T-cell (primary cell): Measurements from ENCODE around the gene EPHA8. TPM values are rescaled to one million over a fixed set of nuclear protein-coding genes. Genes with fewer than 3 reads are reported as not detected.

ENCODE experiments used
- ATAC-seq, 4 experiments: fragments of 200-7000 bp in 3 of 4; fragments of 150-1000 bp in 1 of 4; cut with Tn5 transposase; replicated peaks in 1 of 4; 1 replicate in 3 of 4; 2 replicates in 1 of 4; pipeline ENCODE4 v1.10.0; 2021; ENCODE audit warnings: moderate library complexity in 3 of 4, mild to moderate bottlenecking in 2 of 4, moderate number of reproducible peaks in 1 of 4
- CTCF ChIA-PET, 2 donors: fragments of 300-600 bp; sonication (Branson Sonifier 250); formaldehyde crosslinking; loops; one replicate each; lab custom pipeline; 2022; ENCODE audit warnings: antibody characterized with exemption in 2 of 2; lab: Charles Lee
- POLR2A ChIA-PET, 2 donors: fragments of 300-600 bp; sonication (Branson Sonifier 250); formaldehyde crosslinking; loops; one replicate each; lab custom pipeline; 2022; ENCODE audit warnings: antibody characterized with exemption in 2 of 2; lab: Charles Lee
- DNase-seq, 35 experiments: peaks; one replicate each; pipeline versions ENCODE4 v3.0.0 to v3.0.0-alpha.2; 2013 to 2023
- H3K27ac ChIP-seq: one replicate; pipeline ENCODE4 v1.5.1; 2013; ENCODE audit warnings: low read length
- H3K27me3 ChIP-seq, 2 experiments: replicated peaks in 1 of 2; 1 replicate in 1 of 2; 2 replicates in 1 of 2; pipeline versions ENCODE4 v1.6.1 to v1.7.0; 2013; ENCODE audit warnings: low read length in 1 of 2, mixed read lengths in 1 of 2; ENCODE audit not compliant: control insufficient read depth in 2 of 2, insufficient read depth in 2 of 2; ENCODE audit errors: extremely low read depth in 1 of 2
- H3K36me3 ChIP-seq, 2 donors: 1 replicate in 1 of 2; 2 replicates in 1 of 2; pipeline versions ENCODE4 v1.6.1 to v1.7.0; 2013; ENCODE audit warnings: low read length in 1 of 2; ENCODE audit not compliant: control insufficient read depth in 2 of 2, insufficient read depth in 1 of 2; ENCODE audit errors: extremely low read depth in 1 of 2
- H3K4me1 ChIP-seq, 2 experiments: 1 replicate in 1 of 2; 2 replicates in 1 of 2; pipeline versions ENCODE4 v1.6.1 to v1.7.0; 2013; ENCODE audit warnings: low read length in 2 of 2, mixed read lengths in 1 of 2; ENCODE audit not compliant: insufficient read depth in 2 of 2, control insufficient read depth in 1 of 2; ENCODE audit errors: extremely low read depth in 1 of 2
- H3K4me3 ChIP-seq, 2 donors: 1 replicate in 1 of 2; 2 replicates in 1 of 2; pipeline versions ENCODE4 v1.5.1 to v1.7.0; 2013; ENCODE audit warnings: mild to moderate bottlenecking in 2 of 2, low read length in 1 of 2, moderate library complexity in 1 of 2; ENCODE audit not compliant: control insufficient read depth in 1 of 2; ENCODE audit errors: extremely low read depth in 1 of 2
- H3K9me3 ChIP-seq: 2 replicates; pipeline ENCODE4 v1.7.0; 2013
- H3K27ac Mint-ChIP-seq, 2 donors: one replicate each; pipeline ENCODE4 v1.8.0; 2020 to 2021; ENCODE audit warnings: mild to moderate bottlenecking in 2 of 2, mixed read lengths in 2 of 2
- H3K27me3 Mint-ChIP-seq, 2 donors: one replicate each; pipeline ENCODE4 v1.8.0; 2021 to 2022; ENCODE audit warnings: mixed read lengths in 2 of 2
- H3K36me3 Mint-ChIP-seq: one replicate; pipeline ENCODE4 v1.8.0; 2021; ENCODE audit warnings: mixed read lengths
- H3K4me1 Mint-ChIP-seq, 3 donors: one replicate each; pipeline ENCODE4 v1.8.0; 2020 to 2022; ENCODE audit warnings: mixed read lengths in 3 of 3, mild to moderate bottlenecking in 1 of 3
- H3K4me3 Mint-ChIP-seq, 3 donors: one replicate each; pipeline ENCODE4 v1.8.0; 2020 to 2022; ENCODE audit warnings: mild to moderate bottlenecking in 3 of 3, mixed read lengths in 3 of 3, moderate library complexity in 3 of 3
- H3K9me3 Mint-ChIP-seq, 3 donors: one replicate each; pipeline ENCODE4 v1.8.0; 2020 to 2022; ENCODE audit warnings: mixed read lengths in 3 of 3
- WGBS: methylation state at CpG from one replicate; pipeline ENCODE4 v1.1.5; 2013; ENCODE audit warnings: missing lambda C conversion rate; ENCODE audit not compliant: insufficient coverage; 5-methylcytosine and 5-hydroxymethylcytosine counted together
- total RNA-seq, 35 experiments: library from RNA in 6 of 35; stranded (reverse) in 6 of 35; fragments of 120-200 nt in 1 of 35; gene quantifications; one replicate each; pipeline versions ENCODE4 v1.2.1 to v1.2.4 and lab custom pipeline; 2013 to 2026

EPHA8 gene
- total RNA-seq, 5 donors from 2014 or later (not counting 1 experiment from before 2014, with no cell fraction given), result 0.09 to 0.15 TPM; not detected in 3

DNA sequence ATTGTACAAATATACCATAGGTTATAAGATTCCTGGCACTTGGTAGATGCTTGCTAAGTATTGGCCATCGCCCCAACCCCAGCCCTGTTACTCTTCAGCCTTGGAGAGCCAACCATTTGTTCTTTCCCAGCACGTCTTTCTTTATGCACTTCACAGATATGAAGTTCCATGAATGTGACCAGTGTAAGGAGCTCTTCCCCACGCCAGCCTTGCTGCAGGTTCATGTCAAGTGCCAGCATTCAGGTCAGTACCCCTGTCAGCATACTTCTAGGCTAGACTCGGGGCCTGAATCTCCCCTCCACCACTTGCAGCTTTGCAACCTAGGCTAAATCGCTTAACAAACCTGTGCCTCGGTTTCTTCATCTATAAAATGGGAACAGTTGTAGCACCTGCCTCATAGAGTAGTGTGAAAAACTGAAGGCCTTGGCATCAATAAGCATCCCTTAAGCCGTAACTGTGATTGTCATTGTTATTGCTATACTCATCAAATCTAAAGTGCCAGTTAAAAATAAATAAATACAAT, 41.0 kb upstream of the EPHA8 start:
- ATAC-seq (no peak), DNase-seq (no peak)
- ChIA-PET CTCF (no interaction called here), POLR2A (no interaction called here)
- Histone ChIP-seq H3K4me1 (no peaks in the 10 kb centered on the region), H3K9me3 (no peaks in the 10 kb centered on the region), H3K4me3 (no peak overlapping the region), H3K27me3 (no peaks in the 10 kb centered on the region), H3K27ac (no peak overlapping the region), H3K36me3 (peaks cover 45 to 93% of the 10 kb centered on the region in 2 donors)
- peaks cover 84% of the 10 kb centered on the region for H3K36me3 Mint-ChIP-seq
- H3K4me1 Mint-ChIP-seq, result no peaks in the 10 kb centered on the region
- H3K4me3 Mint-ChIP-seq, result no peak overlapping the region
- no peaks in the 10 kb centered on the region for H3K27me3 Mint-ChIP-seq
- no peak overlapping the region for H3K27ac Mint-ChIP-seq
- 100% methylated on average over 2 of the region's 7 CpGs for WGBS
- no peaks in the 10 kb centered on the region for H3K9me3 Mint-ChIP-seq

DNA sequence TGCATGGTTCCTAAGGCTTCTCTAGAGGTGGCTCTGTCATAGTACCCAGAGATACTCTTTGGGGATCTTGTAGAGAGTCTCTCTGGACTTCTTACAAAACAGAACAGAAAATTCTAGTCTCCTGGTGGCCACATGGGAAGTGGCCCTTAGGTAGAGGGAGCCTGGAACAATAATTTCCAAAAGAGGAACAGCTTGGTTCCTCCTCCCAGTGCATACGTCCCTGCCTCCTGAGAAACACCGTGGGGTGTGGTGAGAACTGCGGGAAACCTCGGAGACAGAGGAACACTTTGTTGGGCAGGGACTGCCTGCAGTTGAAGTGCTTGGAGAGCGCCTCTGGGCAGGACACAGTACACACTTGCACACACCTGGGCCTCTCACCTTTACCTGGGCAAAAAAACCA, 38.8 kb upstream of the EPHA8 start:
- no peak overlapping the region for H3K4me3 Mint-ChIP-seq
- POLR2A ChIA-PET, result no interaction called here
- no peaks in the 10 kb centered on the region for H3K9me3 Mint-ChIP-seq
- CTCF ChIA-PET, result no interaction called here
- WGBS, result 88% methylated on average over 3 of the region's 5 CpGs
- ATAC-seq (no peak), DNase-seq (no peak)
- Histone ChIP-seq H3K27ac (no peak overlapping the region), H3K27me3 (no peaks in the 10 kb centered on the region), H3K4me3 (no peak overlapping the region), H3K4me1 (no peaks in the 10 kb centered on the region), H3K36me3 (peaks cover 38 to 82% of the 10 kb centered on the region in 2 donors), H3K9me3 (no peaks in the 10 kb centered on the region)
- peaks cover 72% of the 10 kb centered on the region for H3K36me3 Mint-ChIP-seq
- no peak overlapping the region for H3K27ac Mint-ChIP-seq
- H3K27me3 Mint-ChIP-seq, result no peaks in the 10 kb centered on the region
- no peaks in the 10 kb centered on the region for H3K4me1 Mint-ChIP-seq

DNA sequence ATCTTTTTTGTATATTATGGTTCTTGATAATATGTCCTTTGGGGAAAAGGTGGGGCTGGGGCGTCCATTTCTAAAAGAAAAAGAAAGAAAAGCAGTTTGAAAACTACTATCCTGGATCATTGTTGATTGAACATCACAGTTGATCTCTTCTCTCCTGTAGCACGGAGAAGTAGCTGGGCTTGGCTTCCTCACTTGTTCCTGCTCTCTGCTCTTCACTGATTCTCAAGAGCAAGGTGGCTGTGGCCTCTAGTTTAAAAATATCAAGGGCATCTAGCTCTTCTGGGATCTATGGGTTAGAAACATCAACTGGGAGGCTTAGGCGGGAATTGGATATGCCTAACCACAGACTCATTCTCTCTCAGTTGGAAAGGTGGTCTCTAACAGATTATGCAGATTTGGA, 38.1 kb upstream of the EPHA8 start:
- H3K27me3 ChIP-seq, result no peaks in the 10 kb centered on the region
- no peak overlapping the region for H3K27ac ChIP-seq
- no peaks in the 10 kb centered on the region for H3K9me3 ChIP-seq
- no peaks in the 10 kb centered on the region for H3K4me1 Mint-ChIP-seq
- ChIA-PET POLR2A (interaction anchor here in 1 of 2 donors (0.7 kb wide), 1 partner anchor 23 kb away, joined by 3 read pairs; no protein-coding TSS in a partner anchor), CTCF (no interaction called here)
- H3K4me3 Mint-ChIP-seq, result no peak overlapping the region
- H3K27me3 Mint-ChIP-seq, result no peaks in the 10 kb centered on the region
- no peaks in the 10 kb centered on the region for H3K9me3 Mint-ChIP-seq
- H3K36me3 ChIP-seq, result peaks cover 38 to 77% of the 10 kb centered on the region in 2 donors
- DNase-seq (no peak), ATAC-seq (no peak)
- no peaks in the 10 kb centered on the region for H3K4me1 ChIP-seq
- H3K4me3 ChIP-seq, result no peak overlapping the region
- WGBS, result 89% methylated on average over 1 of the region's 3 CpGs
- H3K27ac Mint-ChIP-seq, result no peak overlapping the region
- H3K36me3 Mint-ChIP-seq, result peaks cover 73% of the 10 kb centered on the region

DNA sequence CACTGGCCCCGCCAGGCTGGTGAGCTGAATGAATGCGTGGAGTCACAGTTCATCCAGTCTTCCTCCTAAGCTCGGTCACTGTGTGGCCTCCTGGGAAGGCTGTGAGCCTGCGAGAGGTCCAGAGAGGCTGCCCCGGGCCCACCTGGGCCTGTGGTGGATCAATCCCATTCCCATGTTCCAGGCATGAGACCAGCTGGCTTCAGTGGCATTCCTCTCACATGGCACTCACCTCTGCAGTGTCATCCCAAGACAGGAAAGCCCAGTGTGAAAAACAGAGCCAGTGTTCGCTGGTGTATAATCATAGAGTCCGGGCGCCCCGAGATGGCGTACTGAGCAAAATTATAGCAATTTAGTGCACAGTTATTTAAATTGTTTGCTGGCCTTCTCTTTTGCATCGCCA, 37.6 kb upstream of the EPHA8 start:
- H3K4me3 Mint-ChIP-seq, result no peak overlapping the region
- WGBS, result 93% methylated on average over 8 of the region's 11 CpGs
- no peaks in the 10 kb centered on the region for H3K9me3 Mint-ChIP-seq
- ATAC-seq, result no peak
- H3K4me1 Mint-ChIP-seq, result no peaks in the 10 kb centered on the region
- H3K36me3 Mint-ChIP-seq, result peaks cover 70% of the 10 kb centered on the region
- no peak overlapping the region for H3K27ac ChIP-seq
- H3K27ac Mint-ChIP-seq, result no peak overlapping the region
- CTCF ChIA-PET, result no interaction called here
- peaks cover 38 to 73% of the 10 kb centered on the region in 2 donors for H3K36me3 ChIP-seq
- H3K27me3 ChIP-seq, result no peaks in the 10 kb centered on the region
- POLR2A ChIA-PET, result interaction anchor here in 1 of 2 donors (0.7 kb wide), 1 partner anchor 24 kb away, joined by 3 read pairs; no protein-coding TSS in a partner anchor
- no peak for DNase-seq
- H3K9me3 ChIP-seq, result no peaks in the 10 kb centered on the region
- no peak overlapping the region for H3K4me3 ChIP-seq
- H3K4me1 ChIP-seq, result no peaks in the 10 kb centered on the region
- H3K27me3 Mint-ChIP-seq, result no peaks in the 10 kb centered on the region

DNA sequence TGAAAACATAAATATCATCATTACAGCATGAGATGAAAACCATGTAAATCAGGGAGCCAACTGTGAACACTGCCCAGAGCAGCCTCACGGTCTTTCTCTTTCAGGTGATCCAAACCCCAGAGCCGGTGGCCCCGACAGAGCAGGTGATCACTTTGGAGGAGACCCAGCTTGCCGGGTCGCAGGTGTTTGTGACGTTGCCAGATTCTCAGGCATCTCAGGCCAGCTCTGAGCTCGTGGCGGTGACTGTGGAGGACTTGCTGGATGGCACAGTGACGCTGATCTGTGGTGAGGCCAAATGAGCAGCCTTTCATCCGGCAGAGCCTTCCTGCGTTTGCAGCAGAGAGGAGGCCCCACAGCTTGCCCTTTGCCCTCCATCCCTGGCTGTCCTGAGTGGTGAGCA, 37.2 kb upstream of the EPHA8 start:
- Histone ChIP-seq H3K27ac (no peak overlapping the region), H3K4me1 (no peaks in the 10 kb centered on the region), H3K36me3 (peaks cover 34 to 69% of the 10 kb centered on the region in 2 donors), H3K27me3 (no peaks in the 10 kb centered on the region), H3K9me3 (no peaks in the 10 kb centered on the region), H3K4me3 (no peak overlapping the region)
- DNase-seq, result no peak
- no peak overlapping the region for H3K27ac Mint-ChIP-seq
- H3K4me3 Mint-ChIP-seq, result no peak overlapping the region
- WGBS, result 93% methylated on average over 11 of the region's 11 CpGs
- no peaks in the 10 kb centered on the region for H3K27me3 Mint-ChIP-seq
- H3K9me3 Mint-ChIP-seq, result no peaks in the 10 kb centered on the region
- no peaks in the 10 kb centered on the region for H3K4me1 Mint-ChIP-seq
- ChIA-PET POLR2A (no interaction called here), CTCF (no interaction called here)
- peaks cover 67% of the 10 kb centered on the region for H3K36me3 Mint-ChIP-seq
- no peak for ATAC-seq

DNA sequence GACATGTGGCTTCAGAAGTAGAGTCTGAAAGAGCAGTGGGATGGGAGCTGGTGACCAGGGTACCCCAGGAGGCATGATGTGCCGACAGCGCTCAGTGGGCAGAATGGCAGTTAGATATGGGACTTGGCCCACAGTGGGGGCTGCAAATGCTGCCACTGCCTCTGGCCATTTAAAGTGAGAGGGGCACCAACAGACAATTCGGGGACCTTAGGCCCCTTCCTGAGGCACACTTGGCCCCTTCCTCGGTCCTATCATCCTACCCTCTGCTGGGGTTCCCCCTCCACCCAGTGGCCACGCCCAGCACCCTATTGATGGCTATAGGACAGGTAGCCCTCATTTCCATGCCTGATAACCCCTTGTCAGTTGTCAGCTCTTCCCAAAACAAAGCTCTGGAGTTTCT, 36.6 kb upstream of the EPHA8 start:
- ATAC-seq, result no peak
- Mint-ChIP-seq H3K4me3 (no peak overlapping the region), H3K27ac (no peak overlapping the region), H3K9me3 (no peaks in the 10 kb centered on the region), H3K4me1 (no peaks in the 10 kb centered on the region), H3K27me3 (no peaks in the 10 kb centered on the region), H3K36me3 (peaks cover 62% of the 10 kb centered on the region)
- peaks cover 30 to 66% of the 10 kb centered on the region in 2 donors for H3K36me3 ChIP-seq
- DNase-seq, result no peak
- ChIA-PET CTCF (no interaction called here), POLR2A (no interaction called here)
- H3K27ac ChIP-seq, result no peak overlapping the region
- H3K27me3 ChIP-seq, result no peaks in the 10 kb centered on the region
- H3K4me3 ChIP-seq, result no peak overlapping the region
- WGBS, result 97% methylated on average over 3 of the region's 5 CpGs
- H3K4me1 ChIP-seq, result no peaks in the 10 kb centered on the region
- no peaks in the 10 kb centered on the region for H3K9me3 ChIP-seq

DNA sequence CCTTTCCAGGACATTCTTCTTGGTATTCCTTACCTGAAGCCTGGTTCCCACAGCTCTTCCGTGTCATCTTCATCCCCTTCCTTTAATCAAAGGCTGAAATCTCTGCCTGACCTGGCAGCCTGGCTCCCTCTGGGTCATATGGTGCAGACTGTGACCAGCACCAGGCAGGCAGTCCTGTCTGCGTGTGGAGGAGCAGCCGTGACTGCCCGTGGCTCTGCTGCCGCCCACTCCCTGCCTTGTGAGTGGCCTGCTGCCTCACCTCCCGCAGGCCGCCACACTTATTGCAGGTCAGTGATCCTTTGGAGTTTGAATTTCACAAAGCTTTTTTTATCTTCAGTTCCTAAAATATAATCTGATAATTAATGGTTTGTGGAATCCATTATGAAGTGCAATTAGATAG, 36.2 kb upstream of the EPHA8 start:
- no peaks in the 10 kb centered on the region for H3K27me3 ChIP-seq
- H3K9me3 ChIP-seq, result no peaks in the 10 kb centered on the region
- DNase-seq (no peak), ATAC-seq (no peak)
- no peak overlapping the region for H3K4me3 Mint-ChIP-seq
- H3K36me3 ChIP-seq, result peaks cover 30 to 61% of the 10 kb centered on the region in 2 donors
- H3K4me3 ChIP-seq, result no peak overlapping the region
- no peaks in the 10 kb centered on the region for H3K4me1 ChIP-seq
- H3K4me1 Mint-ChIP-seq, result no peaks in the 10 kb centered on the region
- H3K9me3 Mint-ChIP-seq, result no peaks in the 10 kb centered on the region
- no peak overlapping the region for H3K27ac Mint-ChIP-seq
- peaks cover 59% of the 10 kb centered on the region for H3K36me3 Mint-ChIP-seq
- CTCF ChIA-PET, result no interaction called here
- POLR2A ChIA-PET, result no interaction called here
- H3K27me3 Mint-ChIP-seq, result no peaks in the 10 kb centered on the region
- H3K27ac ChIP-seq, result no peak overlapping the region
- WGBS, result 93% methylated on average over 5 of the region's 7 CpGs
